Measurements from ENCODE around the gene CHN2.

- TF ChIP-seq FOXK2 (IDR thresholded peaks at IDR 0.05) (no peak), FOXA1 (IDR thresholded peaks at IDR 0.05) (no peak), PKNOX1 (IDR thresholded peaks at IDR 0.05) (no peak), SP1 (IDR thresholded peaks at IDR 0.05) (no peak)
Measured at GRCh38 chr7:29430279-29430949, 235.8 kb downstream of the CHN2 start.
